Left ventricle myocardium inferior (tissue), 1 donor: Measurements from ENCODE around the gene RPL31. TPM values are rescaled to one million over a fixed set of nuclear protein-coding genes. Genes with fewer than 3 reads are reported as not detected.

ENCODE experiments used
- DNase-seq: peaks from one replicate; pipeline ENCODE4 v3.0.0-alpha.2; 2020
- H3K27ac ChIP-seq: fragments of 200-600 bp; replicated peaks from 2 replicates; pipeline ENCODE4 v1.8.0; 2021
- H3K27me3 ChIP-seq: fragments of 200-600 bp; 2 replicates; pipeline ENCODE4 v1.8.0; 2021; ENCODE audit warnings: low read depth
- H3K36me3 ChIP-seq: fragments of 200-600 bp; 2 replicates; pipeline ENCODE4 v1.8.0; 2021
- H3K4me1 ChIP-seq: fragments of 200-600 bp; 2 replicates; pipeline ENCODE4 v1.8.0; 2021
- H3K4me3 ChIP-seq: fragments of 200-600 bp; 2 replicates; pipeline ENCODE4 v1.8.0; 2021; ENCODE audit warnings: mild to moderate bottlenecking, moderate library complexity
- H3K9me3 ChIP-seq: fragments of 200-600 bp; replicated peaks from 2 replicates; pipeline ENCODE4 v1.8.0; 2021
- CTCF ChIP-seq: fragments of 200-600 bp; IDR thresholded peaks from 2 replicates; pipeline ENCODE4 v1.8.0; 2021; ENCODE audit warnings: antibody characterized with exemption, mild to moderate bottlenecking, borderline replicate concordance
- intact Hi-C: fragments of 100-400 bp; cut with micrococcal nuclease; formaldehyde crosslinking; loops from one replicate; pipeline ENCODE4 v1.11.0; 2022
- total RNA-seq: library from RNA; stranded (reverse); fragmentation: NEBNext Ultra II Directional; extraction: Animal tissue kit (Norgen Biotek cat#: 25700); gene quantifications from one replicate; pipeline ENCODE4 v1.2.1, GENCODE V29; 2021
- donor health status: DM: no; HTN: yes; CAD: no; lungs with severe emphysema.

RPL31 gene
- total RNA-seq, 1 donor from 2014 or later = 803 TPM

- no peak for DNase-seq
- Histone ChIP-seq H3K27me3 (no peaks in the 10 kb centered on the region), H3K36me3 (peaks cover 75% of the 10 kb centered on the region), H3K27ac (no peak overlapping the region), H3K4me3 (no peak overlapping the region), H3K4me1 (peaks cover 16% of the 10 kb centered on the region), H3K9me3 (no peaks in the 10 kb centered on the region)
- TF ChIP-seq CTCF = no peak
- intact Hi-C loops = no loop called here
Observed at GRCh38 chr2:101053117-101053516, 51.0 kb downstream of the RPL31 start.

Other genes with a start within 250 kb of the RPL31 start
- gene NPAS2, start 182.2 kb upstream of the RPL31 start, total RNA-seq = 51.0 TPM
- 45.0 TPM for gene TBC1D8, start 149.1 kb downstream of the RPL31 start, total RNA-seq